HG03108 (cell line): ENCODE results near the gene MTFP1.
"Not testable (repeated sequence)": the region's sequence is repeated elsewhere in the genome, so short reads cannot be mapped to it uniquely, and the experiment has no call there.

Source experiments
- ATAC-seq: cut with Tn5 transposase; IDR thresholded peaks from one replicate; pipeline ENCODE4 v1.9.1; 2021; ENCODE audit warnings: moderate library complexity; ENCODE audit not compliant: unreplicated experiment

Gene MTFP1

GRCh38 chr22:30452861-30453260 lies 27.3 kb downstream of the MTFP1 start:
- ATAC-seq = no peak

GRCh38 chr22:30453731-30454510 lies 28.4 kb downstream of the MTFP1 start:
- no peak for ATAC-seq

GRCh38 chr22:30455075-30455840 lies 29.7 kb downstream of the MTFP1 start:
- no peak for ATAC-seq

- no peak for ATAC-seq
These were observed 32.4 kb downstream of the MTFP1 start for GRCh38 chr22:30457981-30458380.

- no peak for ATAC-seq
These were observed 33.8 kb downstream of the MTFP1 start for GRCh38 chr22:30459181-30460052.

GRCh38 chr22:30460147-30460546 lies 34.6 kb downstream of the MTFP1 start:
- ATAC-seq = no peak

- not testable (repeated sequence) for ATAC-seq
These were observed 35.0 kb downstream of the MTFP1 start for GRCh38 chr22:30460555-30460954.

GRCh38 chr22:30469165-30469564 lies 43.6 kb downstream of the MTFP1 start:
- no peak for ATAC-seq

GRCh38 chr22:30470655-30471054 lies 45.1 kb downstream of the MTFP1 start:
- ATAC-seq = no peak

- no peak for ATAC-seq
These were observed 46.2 kb downstream of the MTFP1 start, which contains the start of gene SEC14L3 for GRCh38 chr22:30471616-30472318. Gene SEC14L3, minus strand, starts transcription at chr22:30472017. Its CDS starts 59 bp downstream, at chr22:30471958.

GRCh38 chr22:30472994-30473720 lies 47.6 kb downstream of the MTFP1 start:
- no peak for ATAC-seq

GRCh38 chr22:30474121-30474520 lies 48.6 kb downstream of the MTFP1 start:
- no peak for ATAC-seq

- no peak for ATAC-seq
These were observed 49.3 kb downstream of the MTFP1 start for GRCh38 chr22:30474683-30475424.
